Measurements from ENCODE around the gene ARL15. TPM values are rescaled to one million over a fixed set of nuclear protein-coding genes. Genes with fewer than 3 reads are reported as not detected.

Gene ARL15
- total RNA-seq, 1 donor, result 22.0 TPM

- H3K4me3 ChIP-seq (ENCODE audit: low read depth, low read length), result no peak overlapping the region
- TF ChIP-seq CTCF (IDR thresholded peaks at IDR 0.05; ENCODE audit: insufficient read depth, low read length), result no peak
- DNase-seq (ENCODE audit: low read depth), result no peak
Measured at GRCh38 chr5:54273715-54274114, 36.7 kb downstream of the ARL15 start.

- TF ChIP-seq CTCF (IDR thresholded peaks at IDR 0.05; ENCODE audit: insufficient read depth, low read length), result no peak
- H3K4me3 ChIP-seq (ENCODE audit: low read depth, low read length), result no peak overlapping the region
- DNase-seq (ENCODE audit: low read depth), result no peak
Measured at GRCh38 chr5:54272746-54273145, 37.6 kb downstream of the ARL15 start.

DNA sequence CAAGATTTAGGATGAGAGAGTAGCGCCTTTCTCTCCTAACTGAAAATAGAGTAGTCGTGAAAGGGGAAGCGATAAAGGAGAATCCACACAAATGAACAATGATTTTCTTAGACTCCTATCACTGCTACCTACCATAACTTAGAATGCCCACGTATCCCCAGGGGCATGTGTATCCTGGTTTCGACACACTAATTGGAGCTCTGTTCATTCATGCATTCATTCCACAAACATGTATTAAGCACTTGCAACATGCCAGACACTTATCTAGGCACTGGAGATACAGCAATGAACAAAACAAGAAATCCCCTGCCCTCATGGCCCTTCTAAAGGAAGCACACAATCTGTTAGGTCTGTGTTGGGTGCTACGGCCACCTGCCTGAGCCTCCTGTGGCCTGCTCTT, 40.0 kb downstream of the ARL15 start:
- no peak for TF ChIP-seq CTCF (IDR thresholded peaks at IDR 0.05; ENCODE audit: insufficient read depth, low read length)

DNA sequence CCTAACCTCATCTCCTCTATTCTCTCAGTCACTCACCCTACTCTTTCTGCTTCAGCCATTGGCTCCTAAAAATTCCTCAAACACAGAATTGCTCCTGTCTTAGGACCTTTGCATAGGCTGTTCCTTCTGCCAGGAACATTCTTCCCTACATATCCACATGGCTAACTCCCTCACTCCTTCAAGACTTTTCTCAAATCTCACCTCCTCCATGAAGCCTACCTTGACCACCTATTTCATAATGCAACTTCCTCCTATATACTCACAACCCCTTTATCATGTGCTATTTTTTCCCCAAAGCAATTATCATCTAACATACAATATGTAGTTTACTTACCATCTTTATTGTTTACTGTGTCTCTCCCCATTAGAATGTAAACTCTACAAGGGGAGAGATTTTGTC, 45.8 kb downstream of the ARL15 start:
- TF ChIP-seq CTCF (IDR thresholded peaks at IDR 0.05; ENCODE audit: insufficient read depth, low read length), result no peak
- H3K4me3 ChIP-seq (ENCODE audit: low read depth, low read length), result no peak overlapping the region
- DNase-seq (ENCODE audit: low read depth), result no peak

More for the DNA sequence above, 40.0 kb downstream of the ARL15 start:
- H3K4me3 ChIP-seq (ENCODE audit: low read depth, low read length), result no peak overlapping the region
- no peak for DNase-seq (ENCODE audit: low read depth)

DNA sequence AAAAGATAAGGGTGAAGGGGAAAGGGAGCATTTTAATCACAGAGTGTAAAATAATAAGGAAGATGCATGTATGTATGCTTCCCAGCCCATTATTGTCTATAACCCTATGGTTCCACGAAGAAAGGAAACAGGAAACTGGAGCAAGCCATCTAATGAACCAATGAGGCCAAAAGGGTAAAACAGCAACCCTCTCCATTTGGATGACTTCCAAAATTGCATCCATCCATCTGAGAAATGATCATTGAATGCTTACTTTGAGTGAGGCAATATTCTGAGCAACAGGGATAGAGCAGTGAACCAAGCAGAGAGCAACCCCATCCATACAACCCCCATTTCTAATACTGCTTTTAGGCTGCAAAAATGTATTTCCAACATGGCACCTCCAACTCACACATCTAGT, 46.9 kb downstream of the ARL15 start:
- DNase-seq (ENCODE audit: low read depth), result no peak
- H3K4me3 ChIP-seq (ENCODE audit: low read depth, low read length), result no peak overlapping the region
- no peak for TF ChIP-seq CTCF (IDR thresholded peaks at IDR 0.05; ENCODE audit: insufficient read depth, low read length)

- TF ChIP-seq CTCF (IDR thresholded peaks at IDR 0.05; ENCODE audit: insufficient read depth, low read length), result no peak
- H3K4me3 ChIP-seq (ENCODE audit: low read depth, low read length), result no peak overlapping the region
- DNase-seq (ENCODE audit: low read depth), result no peak
Measured at GRCh38 chr5:54261596-54261995, 48.8 kb downstream of the ARL15 start.

DNA sequence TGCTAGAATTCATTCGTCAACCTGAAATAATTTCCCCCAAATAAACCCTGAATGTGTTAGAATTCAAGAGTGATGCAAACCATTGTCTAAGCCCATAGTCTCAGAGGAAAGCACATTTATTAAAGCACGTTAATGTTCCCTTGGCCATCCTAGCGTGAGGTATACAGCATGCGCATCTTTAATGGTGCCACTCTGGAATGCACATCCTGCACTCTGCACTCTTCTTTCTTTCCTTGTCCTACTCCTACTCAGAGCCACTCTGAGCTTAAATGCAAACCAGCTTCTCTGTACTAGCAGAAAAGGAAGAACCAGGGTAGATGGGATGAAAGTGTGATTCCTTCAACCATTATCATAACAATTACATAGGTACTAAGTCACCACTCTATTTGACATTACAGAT, 50.4 kb downstream of the ARL15 start:
- TF ChIP-seq CTCF (IDR thresholded peaks at IDR 0.05; ENCODE audit: insufficient read depth, low read length), result no peak
- DNase-seq (ENCODE audit: low read depth), result no peak
- H3K4me3 ChIP-seq (ENCODE audit: low read depth, low read length), result no peak overlapping the region
